ENCODE measurements around the gene TACC3. TPM values are rescaled to one million over a fixed set of nuclear protein-coding genes. Genes with fewer than 3 reads are reported as not detected.

The TACC3 gene
- total RNA-seq, 1 experiment from 2014 or later = 207 TPM

- Mint-ChIP-seq H3K27me3 (ENCODE audit: low read depth) (peaks cover 2% of the 10 kb centered on the region; the same call in 1 of the 2 replicates), H3K4me3 (no peak overlapping the region), H3K9me3 (no peaks in the 10 kb centered on the region), H3K36me3 (peaks cover 12% of the 10 kb centered on the region), H3K4me1 (peaks cover 33% of the 10 kb centered on the region), H3K27ac (peak overlapping the region; percentile 79)
- DNase-seq (ENCODE audit: low spot score) = no peak
- ChIA-PET CTCF (interaction anchor here (1.0 to 1.8 kb wide), 3 partner anchors 11 to 33 kb away, joined by 4 to 6 read pairs (median 6); no protein-coding TSS in a partner anchor), POLR2A (no interaction called here)
- no peak for ATAC-seq
- TF ChIP-seq ZNF425 (CRISPR knock-in tag; conservative IDR thresholded peaks at IDR 0.05) (no peak), TEAD1 (CRISPR knock-in tag; IDR thresholded peaks at IDR 0.05) (no peak), NR3C1 (CRISPR knock-in tag; conservative IDR thresholded peaks at IDR 0.05; ENCODE audit: low read depth) (no peak), ZNF416 (CRISPR knock-in tag; IDR thresholded peaks at IDR 0.05) (no peak), JUN (CRISPR knock-in tag; IDR thresholded peaks at IDR 0.05) (no peak), CTCF (IDR thresholded peaks at IDR 0.05) (no peak), MXD4 (CRISPR knock-in tag; IDR thresholded peaks at IDR 0.05; ENCODE audit: borderline replicate concordance) (no peak), ZNF263 (CRISPR knock-in tag; IDR thresholded peaks at IDR 0.05; ENCODE audit: low read depth) (no peak), E2F4 (CRISPR knock-in tag; IDR thresholded peaks at IDR 0.05; ENCODE audit: borderline replicate concordance, low read depth) (no peak), ZBTB43 (CRISPR knock-in tag; IDR thresholded peaks at IDR 0.05) (no peak), SMAD3 (CRISPR knock-in tag; IDR thresholded peaks at IDR 0.05; ENCODE audit: borderline replicate concordance) (no peak), PREB (CRISPR knock-in tag; IDR thresholded peaks at IDR 0.05; ENCODE audit: borderline replicate concordance) (no peak), E2F5 (CRISPR knock-in tag; IDR thresholded peaks at IDR 0.05) (no peak), SMAD4 (CRISPR knock-in tag; IDR thresholded peaks at IDR 0.05) (no peak), ZSCAN18 (CRISPR knock-in tag; IDR thresholded peaks at IDR 0.05) (no peak), ZBTB21 (CRISPR knock-in tag; IDR thresholded peaks at IDR 0.05; ENCODE audit: borderline replicate concordance) (no peak), ATF1 (CRISPR knock-in tag; IDR thresholded peaks at IDR 0.05) (no peak)
Observed at GRCh38 chr4:1715002-1715758, 6.1 kb upstream of the TACC3 start.

All from WTC11 (cell line).